HUES6 (cell line): ENCODE results near the gene HSPG2.

Source experiments
- H3K27ac ChIP-seq: 2 replicates; pipeline ENCODE4 v1.7.0; 2013; ENCODE audit warnings: low read depth, mild to moderate bottlenecking, low read length, inconsistent platforms
- H3K27me3 ChIP-seq: 2 replicates; pipeline ENCODE4 v1.6.1; 2013; ENCODE audit warnings: low read length; ENCODE audit not compliant: control insufficient read depth, insufficient read depth
- H3K36me3 ChIP-seq: 2 replicates; pipeline ENCODE4 v1.6.1; 2013; ENCODE audit warnings: low read length; ENCODE audit not compliant: control insufficient read depth, insufficient read depth
- H3K4me1 ChIP-seq: 2 replicates; pipeline ENCODE4 v1.6.1; 2013; ENCODE audit warnings: low read length; ENCODE audit not compliant: control insufficient read depth, insufficient read depth
- H3K4me3 ChIP-seq: 2 replicates; pipeline ENCODE4 v1.5.1; 2013; ENCODE audit warnings: low read depth, low read length
- H3K9ac ChIP-seq: one replicate; pipeline ENCODE4 v1.6.1; 2013; ENCODE audit warnings: mild to moderate bottlenecking, low read length
- H3K9me3 ChIP-seq: 2 replicates; pipeline ENCODE4 v1.6.1; 2013; ENCODE audit warnings: low read depth, low read length; ENCODE audit not compliant: control insufficient read depth, insufficient read depth

The HSPG2 gene

DNA sequence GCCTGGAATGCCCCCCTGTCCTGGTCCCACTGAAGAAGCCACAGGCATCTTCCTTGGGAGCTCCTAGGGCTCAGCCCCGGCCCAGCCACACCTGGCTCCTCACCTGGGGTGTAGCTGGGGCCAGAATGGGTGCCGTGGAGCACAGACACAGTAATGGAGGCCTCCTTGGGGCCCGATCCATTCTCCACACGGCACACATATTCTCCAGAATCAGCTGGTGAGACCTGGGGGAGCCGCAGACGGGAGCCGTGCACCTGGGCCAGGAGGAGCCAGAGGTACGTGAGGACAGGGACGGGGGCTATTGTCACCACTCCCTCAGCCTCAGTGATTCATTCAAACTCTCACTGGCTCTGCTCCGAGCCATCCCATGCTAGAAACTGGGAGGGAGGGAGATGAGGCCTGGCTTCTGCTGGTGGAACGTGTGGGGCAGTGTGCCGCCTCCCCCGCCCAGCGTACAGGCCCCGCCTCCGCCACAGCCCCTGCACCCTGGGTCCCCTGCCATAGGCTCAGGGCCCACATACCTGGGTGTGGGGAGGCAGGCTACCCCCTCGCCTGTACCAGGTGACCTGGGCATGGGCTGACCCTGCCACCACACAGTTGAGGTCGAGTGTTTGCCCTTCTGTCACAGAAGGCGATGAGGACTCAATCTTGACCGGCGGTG lies 82.9 kb downstream of the HSPG2 start:
- no peaks in the 10 kb centered on the region for H3K27me3 ChIP-seq
- no peak overlapping the region for H3K27ac ChIP-seq
- H3K9ac ChIP-seq, result no peak overlapping the region

DNA sequence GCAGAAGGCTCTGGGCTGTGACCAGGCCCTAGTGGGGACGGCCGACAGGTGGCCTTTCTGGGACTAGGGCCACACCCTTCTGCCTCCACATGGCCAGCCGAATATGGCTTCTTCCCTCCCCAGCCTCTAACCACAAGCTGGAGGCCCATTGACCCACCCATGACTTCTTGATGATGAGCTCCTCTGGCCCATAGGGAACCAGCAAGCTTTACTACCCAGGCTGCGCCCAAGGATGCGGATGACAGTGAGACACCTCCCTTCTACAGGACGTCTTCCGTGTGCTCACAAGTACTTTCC lies 84.0 kb downstream of the HSPG2 start:
- Histone ChIP-seq H3K4me1 (no peaks in the 10 kb centered on the region), H3K36me3 (peaks cover 89% of the 10 kb centered on the region), H3K27me3 (no peaks in the 10 kb centered on the region), H3K4me3 (no peak overlapping the region), H3K9me3 (no peaks in the 10 kb centered on the region), H3K9ac (no peak overlapping the region), H3K27ac (no peak overlapping the region)

More for the DNA sequence above, 82.9 kb downstream of the HSPG2 start:
- Histone ChIP-seq H3K4me3 (no peak overlapping the region), H3K36me3 (peaks cover 87% of the 10 kb centered on the region), H3K4me1 (no peaks in the 10 kb centered on the region), H3K9me3 (no peaks in the 10 kb centered on the region)

DNA sequence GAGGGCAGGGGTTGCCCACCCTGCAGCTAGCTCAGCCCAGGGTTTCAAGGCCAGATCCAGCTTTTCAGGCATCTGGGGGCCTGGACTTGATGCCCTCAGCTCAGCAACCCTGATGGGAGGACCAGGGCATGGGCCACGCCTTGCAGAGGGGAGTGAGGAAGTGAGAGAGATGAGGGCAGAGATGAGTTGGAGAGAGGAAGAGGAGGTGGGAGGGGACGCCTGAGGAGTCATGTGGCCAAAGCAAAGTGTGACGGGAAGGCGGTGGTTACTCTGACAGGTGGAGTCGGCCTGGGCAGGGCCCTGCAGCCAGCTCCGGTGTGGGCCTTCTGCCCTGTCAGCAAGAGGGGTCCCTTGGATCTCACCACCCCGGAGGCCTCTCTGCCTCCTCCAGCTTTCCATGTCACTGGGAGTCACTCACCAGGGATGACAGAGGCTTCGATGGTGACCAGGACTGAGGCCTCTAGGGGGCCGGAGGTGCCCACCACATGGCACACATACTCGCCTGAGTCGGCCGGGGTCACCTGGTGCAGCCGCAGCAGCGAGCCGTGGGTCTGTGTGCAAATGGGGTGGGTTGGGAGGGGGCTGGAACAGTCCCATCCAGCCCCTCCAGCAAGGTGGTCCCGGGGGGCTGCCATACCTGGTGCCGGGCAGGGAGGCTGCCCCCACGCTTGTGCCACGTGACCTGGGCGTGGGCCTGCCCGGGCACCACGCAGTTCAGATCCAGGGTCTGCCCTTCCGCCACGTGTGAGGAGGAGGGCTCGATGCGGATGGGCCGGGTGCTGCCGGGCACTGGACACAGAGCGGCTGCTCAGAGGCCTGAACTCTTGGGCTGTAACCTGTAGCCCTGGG lies 84.6 kb downstream of the HSPG2 start:
- Histone ChIP-seq H3K27me3 (no peaks in the 10 kb centered on the region), H3K4me1 (no peaks in the 10 kb centered on the region), H3K9me3 (no peaks in the 10 kb centered on the region), H3K27ac (no peak overlapping the region), H3K36me3 (peaks cover 89% of the 10 kb centered on the region), H3K9ac (no peak overlapping the region), H3K4me3 (no peak overlapping the region)

GRCh38 chr1:21851430-21852250 lies 85.5 kb downstream of the HSPG2 start:
- H3K27ac ChIP-seq, result no peak overlapping the region
- H3K36me3 ChIP-seq, result peaks cover 88% of the 10 kb centered on the region
- no peaks in the 10 kb centered on the region for H3K4me1 ChIP-seq
- no peaks in the 10 kb centered on the region for H3K9me3 ChIP-seq
- H3K9ac ChIP-seq, result no peak overlapping the region
- H3K27me3 ChIP-seq, result no peaks in the 10 kb centered on the region
- H3K4me3 ChIP-seq, result no peak overlapping the region

- no peak overlapping the region for H3K27ac ChIP-seq
- peaks cover 85% of the 10 kb centered on the region for H3K36me3 ChIP-seq
- no peaks in the 10 kb centered on the region for H3K4me1 ChIP-seq
- no peak overlapping the region for H3K4me3 ChIP-seq
- no peaks in the 10 kb centered on the region for H3K27me3 ChIP-seq
- no peak overlapping the region for H3K9ac ChIP-seq
- H3K9me3 ChIP-seq, result no peaks in the 10 kb centered on the region
Observed at GRCh38 chr1:21849909-21850576, 87.1 kb downstream of the HSPG2 start.

GRCh38 chr1:21848524-21849174 lies 88.5 kb downstream of the HSPG2 start:
- Histone ChIP-seq H3K4me1 (no peaks in the 10 kb centered on the region), H3K27me3 (no peaks in the 10 kb centered on the region), H3K27ac (no peak overlapping the region), H3K9me3 (no peaks in the 10 kb centered on the region), H3K9ac (no peak overlapping the region), H3K4me3 (no peak overlapping the region), H3K36me3 (peaks cover 82% of the 10 kb centered on the region)

- H3K27me3 ChIP-seq, result no peaks in the 10 kb centered on the region
- no peak overlapping the region for H3K9ac ChIP-seq
- no peaks in the 10 kb centered on the region for H3K4me1 ChIP-seq
- H3K9me3 ChIP-seq, result no peaks in the 10 kb centered on the region
- H3K27ac ChIP-seq, result no peak overlapping the region; the same call in 1 of the 2 replicates
- H3K36me3 ChIP-seq, result peaks cover 86% of the 10 kb centered on the region
- no peak overlapping the region for H3K4me3 ChIP-seq
Observed at GRCh38 chr1:21847223-21848205, 89.6 kb downstream of the HSPG2 start.

GRCh38 chr1:21845646-21846641 lies 91.2 kb downstream of the HSPG2 start:
- H3K9me3 ChIP-seq, result no peaks in the 10 kb centered on the region
- no peaks in the 10 kb centered on the region for H3K4me1 ChIP-seq
- H3K27me3 ChIP-seq, result no peaks in the 10 kb centered on the region
- H3K36me3 ChIP-seq, result peaks cover 87% of the 10 kb centered on the region
- no peak overlapping the region for H3K9ac ChIP-seq
- H3K27ac ChIP-seq, result no peak overlapping the region
- no peak overlapping the region for H3K4me3 ChIP-seq

DNA sequence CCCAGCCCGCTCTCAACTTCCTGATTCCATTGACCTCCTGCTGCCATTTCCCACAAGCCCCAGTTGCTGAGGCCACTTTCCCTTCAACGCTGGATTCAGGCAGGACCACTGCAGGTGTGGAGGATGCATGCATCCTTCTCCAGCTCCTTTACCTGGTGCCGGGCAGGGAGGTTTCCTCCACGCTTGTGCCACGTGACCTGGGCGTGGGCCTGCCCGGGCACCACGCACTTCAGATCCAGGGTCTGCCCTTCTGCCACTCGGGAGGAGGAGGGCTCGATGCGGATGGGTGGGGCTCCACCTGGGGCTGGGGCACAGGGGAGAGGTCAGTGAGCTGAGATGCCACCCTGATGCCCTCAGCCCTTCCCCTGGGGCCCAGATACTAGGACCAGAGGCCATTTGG lies 93.1 kb downstream of the HSPG2 start:
- Histone ChIP-seq H3K4me1 (no peaks in the 10 kb centered on the region), H3K9me3 (no peaks in the 10 kb centered on the region), H3K4me3 (no peak overlapping the region), H3K36me3 (peaks cover 82% of the 10 kb centered on the region), H3K9ac (no peak overlapping the region), H3K27me3 (no peaks in the 10 kb centered on the region), H3K27ac (no peak overlapping the region)
